Measurements from ENCODE around the gene UBL4B.

Gene UBL4B

DNA sequence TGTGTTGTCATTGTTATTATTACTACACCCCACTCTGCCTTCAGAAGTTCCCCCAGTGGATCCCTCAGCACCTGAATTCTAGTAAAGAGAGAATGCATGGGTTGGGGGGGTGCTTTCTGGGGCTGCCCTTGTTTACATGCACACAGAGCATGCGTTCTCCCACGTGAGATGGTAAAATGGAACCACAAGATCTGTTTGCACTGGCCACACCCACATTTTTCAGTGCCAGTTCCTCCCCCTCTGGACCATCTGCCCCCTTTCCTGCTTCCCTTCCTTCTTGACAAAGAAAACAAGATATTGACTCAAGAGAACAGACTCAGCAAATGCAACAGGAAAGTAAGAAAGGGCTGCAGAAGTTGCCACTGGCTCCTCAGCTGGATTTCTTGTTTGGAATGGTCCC lies 46.9 kb downstream of the UBL4B start:
- DNase-seq (ENCODE audit: low read depth) = no peak
- TF ChIP-seq, protein P1, sequence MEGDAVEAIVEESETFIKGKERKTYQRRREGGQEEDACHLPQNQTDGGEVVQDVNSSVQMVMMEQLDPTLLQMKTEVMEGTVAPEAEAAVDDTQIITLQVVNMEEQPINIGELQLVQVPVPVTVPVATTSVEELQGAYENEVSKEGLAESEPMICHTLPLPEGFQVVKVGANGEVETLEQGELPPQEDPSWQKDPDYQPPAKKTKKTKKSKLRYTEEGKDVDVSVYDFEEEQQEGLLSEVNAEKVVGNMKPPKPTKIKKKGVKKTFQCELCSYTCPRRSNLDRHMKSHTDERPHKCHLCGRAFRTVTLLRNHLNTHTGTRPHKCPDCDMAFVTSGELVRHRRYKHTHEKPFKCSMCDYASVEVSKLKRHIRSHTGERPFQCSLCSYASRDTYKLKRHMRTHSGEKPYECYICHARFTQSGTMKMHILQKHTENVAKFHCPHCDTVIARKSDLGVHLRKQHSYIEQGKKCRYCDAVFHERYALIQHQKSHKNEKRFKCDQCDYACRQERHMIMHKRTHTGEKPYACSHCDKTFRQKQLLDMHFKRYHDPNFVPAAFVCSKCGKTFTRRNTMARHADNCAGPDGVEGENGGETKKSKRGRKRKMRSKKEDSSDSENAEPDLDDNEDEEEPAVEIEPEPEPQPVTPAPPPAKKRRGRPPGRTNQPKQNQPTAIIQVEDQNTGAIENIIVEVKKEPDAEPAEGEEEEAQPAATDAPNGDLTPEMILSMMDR (IDR thresholded peaks at IDR 0.05; ENCODE audit: control insufficient read depth, insufficient read depth, low read depth, low read length, missing control alignments) = no peak
- no peak overlapping the region for H3K4me3 ChIP-seq (ENCODE audit: control insufficient read depth, low read depth, low read length)

DNA sequence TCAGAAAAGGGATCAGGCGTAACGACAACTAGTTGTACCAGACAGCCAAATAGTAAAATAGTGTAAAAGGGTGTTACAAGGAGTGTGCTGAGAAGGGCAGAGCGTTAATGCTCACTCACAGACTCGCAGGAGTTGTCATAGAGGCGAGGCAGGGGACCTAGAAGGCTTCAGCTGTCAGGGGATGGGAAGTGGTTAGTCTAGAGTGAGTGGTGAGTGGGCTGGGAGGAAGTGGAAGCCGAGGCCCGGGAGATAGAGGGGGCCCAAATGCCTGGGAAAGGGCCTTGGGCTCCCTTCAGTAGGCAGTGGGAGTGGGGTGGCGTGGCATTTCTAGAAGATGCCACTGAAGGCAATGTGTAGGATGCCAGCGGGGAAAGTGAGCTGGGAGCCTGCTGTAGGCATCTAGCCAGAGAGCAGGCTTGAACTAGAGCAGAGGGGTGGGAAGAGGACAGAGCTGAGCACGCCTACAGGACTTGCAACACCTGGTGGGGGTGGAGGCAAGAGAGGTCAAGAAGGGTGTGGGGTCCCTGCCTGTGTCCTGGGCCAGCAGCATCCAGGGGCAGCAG lies 48.4 kb downstream of the UBL4B start:
- DNase-seq (ENCODE audit: low read depth) = no peak
- H3K4me3 ChIP-seq (ENCODE audit: control insufficient read depth, low read depth, low read length) = no peak overlapping the region
- TF ChIP-seq, protein P1 (IDR thresholded peaks at IDR 0.05; ENCODE audit: control insufficient read depth, insufficient read depth, low read depth, low read length, missing control alignments) = no peak

DNA sequence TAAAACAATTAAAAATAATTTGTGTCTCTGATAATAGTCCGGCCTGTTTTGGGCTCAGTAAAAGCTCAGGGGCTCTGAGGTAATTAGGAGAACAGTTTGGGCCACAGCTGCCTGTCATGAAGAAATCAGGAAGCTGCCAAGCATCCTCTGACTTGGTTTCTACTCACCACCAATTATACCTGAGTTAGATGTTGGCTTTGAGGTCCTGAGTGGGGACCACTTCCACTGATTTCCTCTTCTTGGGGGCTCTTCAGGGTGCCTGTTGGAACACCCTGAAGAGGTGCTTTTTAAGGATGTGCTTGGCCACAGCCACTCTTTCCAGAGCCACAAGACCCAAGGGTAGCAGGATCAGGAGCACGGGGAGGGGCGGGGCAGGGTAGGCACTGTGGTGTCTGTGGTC lies 48.9 kb downstream of the UBL4B start:
- TF ChIP-seq, protein P1 (IDR thresholded peaks at IDR 0.05; ENCODE audit: control insufficient read depth, insufficient read depth, low read depth, low read length, missing control alignments) = no peak
- H3K4me3 ChIP-seq (ENCODE audit: control insufficient read depth, low read depth, low read length) = no peak overlapping the region
- no peak for DNase-seq (ENCODE audit: low read depth)

- DNase-seq (ENCODE audit: low read depth) = no peak
- TF ChIP-seq, protein P1 (IDR thresholded peaks at IDR 0.05; ENCODE audit: control insufficient read depth, insufficient read depth, low read depth, low read length, missing control alignments) = no peak
- no peak overlapping the region for H3K4me3 ChIP-seq (ENCODE audit: control insufficient read depth, low read depth, low read length)
Observed at GRCh38 chr1:110161849-110162248, 49.6 kb downstream of the UBL4B start.
